ENCODE measurements around the gene FASTK. TPM values are rescaled to one million over a fixed set of nuclear protein-coding genes. Genes with fewer than 3 reads are reported as not detected.
A peak's percentile ranks its signal among the peaks of the same experiment; 100 is the strongest.
"Not testable (repeated sequence)": the region's sequence is repeated elsewhere in the genome, so short reads cannot be mapped to it uniquely, and the experiment has no call there.

FASTK gene
- total RNA-seq, 4 donors from 2014 or later, result 51.3 to 82.2 (median 60.8) TPM

DNA sequence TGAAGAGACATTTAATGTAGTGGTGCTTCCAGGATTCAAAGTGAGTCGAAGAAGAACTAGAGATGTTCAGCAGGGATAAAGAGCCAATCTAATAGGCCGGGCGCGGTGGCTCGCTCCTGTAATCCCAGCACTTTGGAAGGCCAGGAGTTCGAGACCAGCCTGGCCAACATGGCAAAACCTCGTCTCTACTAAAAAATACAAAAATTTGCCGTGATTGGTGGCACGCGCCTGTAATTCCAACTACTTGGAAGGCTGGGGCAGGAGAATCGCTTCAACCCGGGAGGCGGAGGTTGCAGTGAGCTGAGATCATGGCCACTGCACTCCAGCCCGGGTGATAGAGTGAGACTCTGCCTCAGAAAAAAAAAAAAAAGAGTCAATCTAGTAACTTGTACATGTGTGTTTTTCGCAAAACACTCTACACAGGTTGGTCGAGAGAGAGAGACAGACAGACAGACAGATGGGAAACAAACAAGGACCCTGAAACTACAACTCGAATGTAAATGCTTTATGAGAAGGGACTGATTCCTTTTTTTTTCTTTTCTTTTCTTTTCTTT lies 51.6 kb downstream of the FASTK start:
- H3K4me1 ChIP-seq, result peaks cover 0 to 23% (median 4%) of the 10 kb centered on the region in 3 donors
- TF ChIP-seq, protein P1, sequence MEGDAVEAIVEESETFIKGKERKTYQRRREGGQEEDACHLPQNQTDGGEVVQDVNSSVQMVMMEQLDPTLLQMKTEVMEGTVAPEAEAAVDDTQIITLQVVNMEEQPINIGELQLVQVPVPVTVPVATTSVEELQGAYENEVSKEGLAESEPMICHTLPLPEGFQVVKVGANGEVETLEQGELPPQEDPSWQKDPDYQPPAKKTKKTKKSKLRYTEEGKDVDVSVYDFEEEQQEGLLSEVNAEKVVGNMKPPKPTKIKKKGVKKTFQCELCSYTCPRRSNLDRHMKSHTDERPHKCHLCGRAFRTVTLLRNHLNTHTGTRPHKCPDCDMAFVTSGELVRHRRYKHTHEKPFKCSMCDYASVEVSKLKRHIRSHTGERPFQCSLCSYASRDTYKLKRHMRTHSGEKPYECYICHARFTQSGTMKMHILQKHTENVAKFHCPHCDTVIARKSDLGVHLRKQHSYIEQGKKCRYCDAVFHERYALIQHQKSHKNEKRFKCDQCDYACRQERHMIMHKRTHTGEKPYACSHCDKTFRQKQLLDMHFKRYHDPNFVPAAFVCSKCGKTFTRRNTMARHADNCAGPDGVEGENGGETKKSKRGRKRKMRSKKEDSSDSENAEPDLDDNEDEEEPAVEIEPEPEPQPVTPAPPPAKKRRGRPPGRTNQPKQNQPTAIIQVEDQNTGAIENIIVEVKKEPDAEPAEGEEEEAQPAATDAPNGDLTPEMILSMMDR (IDR thresholded peaks at IDR 0.05), result no peak
- TF ChIP-seq POLR2AphosphoS5 (IDR thresholded peaks at IDR 0.05) (no peak), EP300 (IDR thresholded peaks at IDR 0.05) (no peak), POLR2A (IDR thresholded peaks at IDR 0.05) (no peak)
- H3K4me3 ChIP-seq, result peak overlapping the region; percentile 37 to 73
- H3K27me3 ChIP-seq, result peaks cover 1% of the 10 kb centered on the region
- H3K9me3 ChIP-seq, result no peaks in the 10 kb centered on the region
- 48 to 92% methylated on average over 2 to 14 of the region's 17 CpGs for WGBS, 2 donors (ENCODE audit: low coverage in 1 of 2)
- peaks cover 0 to 28% of the 10 kb centered on the region in 2 donors for H3K36me3 ChIP-seq
- H3K27ac ChIP-seq, result peak overlapping the region; percentile 16 to 90 (median 84)
- ATAC-seq, result no peak

- Histone ChIP-seq H3K9me3 (no peaks in the 10 kb centered on the region), H3K4me1 (peaks cover 0 to 23% (median 4%) of the 10 kb centered on the region in 3 donors), H3K27ac (peak within 1 kb of the TSS; percentile 16 to 90 (median 84)), H3K4me3 (peak within 1 kb of the TSS; percentile 37 to 73), H3K27me3 (peaks cover 8% of the 10 kb centered on the region), H3K36me3 (peaks cover 0 to 22% of the 10 kb centered on the region in 2 donors)
- 0% methylated on average over 5 of the region's 53 CpGs; no CpG with 5 or more reads in 1 of the 2 donors for WGBS, 2 donors (ENCODE audit: low coverage in 1 of 2)
- TF ChIP-seq EP300 (IDR thresholded peaks at IDR 0.05) (no peak), POLR2A (IDR thresholded peaks at IDR 0.05) (peak; percentile 15 to 16), POLR2AphosphoS5 (IDR thresholded peaks at IDR 0.05) (peak; percentile 48)
- TF ChIP-seq, protein P1 (IDR thresholded peaks at IDR 0.05), result peak in 2 of 4 experiments; percentile 47 to 66
- peak; percentile 97 for ATAC-seq
Observed at GRCh38 chr7:151028131-151028947, 52.3 kb downstream of the FASTK start, which contains the start of gene ABCB8. Gene ABCB8 (plus strand): TSS chr7:151028450. CDS start chr7:151028516, 66 bp downstream.

DNA sequence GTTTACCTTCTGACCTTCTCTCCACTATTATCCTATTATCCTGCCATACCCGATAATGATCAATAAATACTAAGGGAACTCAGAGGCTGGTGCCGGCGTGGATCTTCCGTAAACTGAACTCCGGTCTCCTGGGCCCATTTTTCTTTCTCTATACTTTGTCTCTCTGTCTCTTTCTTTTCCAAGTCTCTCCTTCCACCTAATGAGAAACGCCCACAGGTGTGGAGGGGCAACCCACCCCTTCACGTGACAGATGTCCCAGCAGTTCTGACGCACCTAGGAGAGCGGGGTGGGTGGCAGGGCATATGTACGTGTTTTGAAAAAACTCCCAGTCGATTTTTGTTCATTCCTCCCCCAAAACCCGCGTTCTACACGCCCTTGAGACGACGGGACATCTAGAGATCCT lies 52.9 kb downstream of the FASTK start:
- WGBS, 2 donors (ENCODE audit: low coverage in 1 of 2), result 16 to 41% methylated on average over 5 to 10 of the region's 16 CpGs
- peaks cover 12% of the 10 kb centered on the region for H3K27me3 ChIP-seq
- peaks cover 0 to 16% of the 10 kb centered on the region in 2 donors for H3K36me3 ChIP-seq
- not testable (repeated sequence) for H3K9me3 ChIP-seq, ATAC-seq
- H3K4me3 ChIP-seq, result peak overlapping the region; percentile 37 to 73
- H3K4me1 ChIP-seq, result peaks cover 0 to 23% (median 4%) of the 10 kb centered on the region in 3 donors
- H3K27ac ChIP-seq, result peak overlapping the region in 3 of 4 donors; percentile 72 to 90 (median 84)

DNA sequence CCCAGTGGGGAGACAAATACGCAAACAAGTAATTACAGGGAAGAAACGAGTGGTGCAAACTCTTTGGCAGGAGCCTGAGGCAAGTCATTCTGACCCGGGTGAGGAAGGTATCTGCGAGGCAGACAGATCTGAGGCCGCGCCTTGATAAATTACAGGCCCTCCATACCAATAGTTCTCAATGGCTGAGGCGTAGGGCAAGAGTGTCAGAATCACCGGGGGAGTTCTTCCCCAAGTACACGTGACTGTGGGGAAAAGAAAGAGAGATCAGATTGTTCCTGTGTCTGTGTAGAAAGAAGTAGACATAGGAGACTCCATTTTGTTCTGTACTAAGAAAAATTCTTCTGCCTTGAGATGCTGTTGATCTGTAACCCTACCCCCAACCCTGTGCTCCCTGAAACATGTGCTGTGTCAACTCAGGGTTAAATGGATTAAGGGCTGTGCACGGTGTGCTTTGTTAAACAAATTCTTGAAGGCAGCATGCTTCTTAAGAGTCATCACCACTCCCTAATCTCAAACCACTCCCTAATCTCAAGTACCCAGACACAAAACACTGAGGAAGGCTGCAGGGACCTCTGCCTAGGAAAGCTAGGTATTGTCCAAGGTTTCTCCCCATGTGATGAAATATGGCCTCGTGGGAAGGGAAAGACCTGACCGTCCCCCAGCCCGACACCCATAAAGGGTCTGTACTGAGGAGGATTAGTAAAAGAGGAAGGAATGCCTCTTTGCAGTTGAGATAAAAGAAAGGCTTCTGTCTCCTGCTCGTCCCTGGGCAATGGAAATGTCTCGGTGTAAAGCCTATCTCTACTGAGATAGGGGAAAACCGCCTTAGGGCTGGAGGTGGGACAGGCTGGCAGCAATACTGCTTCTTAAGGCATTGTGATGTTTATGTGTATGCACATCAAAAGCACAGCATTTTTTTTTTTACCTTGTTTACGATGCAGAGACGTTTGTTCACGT lies 53.6 kb downstream of the FASTK start:
- not testable (repeated sequence) for H3K9me3 ChIP-seq, ATAC-seq, H3K36me3 ChIP-seq
- Histone ChIP-seq H3K27ac (peak overlapping the region in 2 of 4 donors; percentile 84 to 90), H3K4me3 (peak overlapping the region in 1 of 2 donors; percentile 73), H3K27me3 (peaks cover 12% of the 10 kb centered on the region), H3K4me1 (peaks cover 0 to 23% (median 4%) of the 10 kb centered on the region in 3 donors)
- 45 to 51% methylated on average over 14 to 17 of the region's 19 CpGs for WGBS, 2 donors (ENCODE audit: low coverage in 1 of 2)

Other genes with a start within 250 kb of the FASTK start
- under 1 TPM in 2 of 4 donors, not detected in 2; 0.69 TPM for gene AOC1, start 228.3 kb downstream of the FASTK start, total RNA-seq
- 10 to 100 TPM; 26.6 to 63.8 (median 36.3) TPM for gene KCNH2, start 102.5 kb downstream of the FASTK start, total RNA-seq
- gene NOS3, start 89.8 kb downstream of the FASTK start, total RNA-seq, result 10 to 100 TPM in 2 of 4 donors, 1 to 10 TPM in 2; 6.8 to 29.4 (median 13.5) TPM
- gene ATG9B, start 56.3 kb downstream of the FASTK start, total RNA-seq, result under 1 TPM in 2 of 4 donors, not detected in 2; 0.15 to 0.31 TPM
- gene ABCB8, start 52.4 kb downstream of the FASTK start, total RNA-seq, result 10 to 100 TPM; 13.2 to 33.0 (median 18.8) TPM
- 1 to 10 TPM in 3 of 4 donors, not detected in 1; 1.7 to 3.1 (median 2.1) TPM for gene ASIC3, start 32.3 kb downstream of the FASTK start, total RNA-seq
- gene CDK5, start 22.9 kb downstream of the FASTK start, total RNA-seq, result 1 to 10 TPM; 3.4 to 8.8 (median 6.4) TPM
- gene SLC4A2, start 21.2 kb downstream of the FASTK start, total RNA-seq, result 100 to 1,000 TPM in 2 of 4 donors, 10 to 100 TPM in 2; 77.8 to 152 (median 95.7) TPM
- 10 to 100 TPM; 38.4 to 57.2 (median 44.7) TPM for gene TMUB1, start 2.7 kb upstream of the FASTK start, total RNA-seq
- gene AGAP3, start 5.7 kb upstream of the FASTK start, total RNA-seq, result 10 to 100 TPM; 36.3 to 68.2 (median 55.7) TPM
- not detected for gene GBX1, start 86.9 kb upstream of the FASTK start, total RNA-seq
- not detected for gene ASB10, start 106.4 kb upstream of the FASTK start, total RNA-seq
- gene H2BK1, start 129.7 kb upstream of the FASTK start, total RNA-seq, result not detected
- gene ABCF2, start 146.4 kb upstream of the FASTK start, total RNA-seq, result 10 to 100 TPM; 30.5 to 43.1 (median 36.5) TPM
- gene CHPF2, start 151.7 kb upstream of the FASTK start, total RNA-seq, result 10 to 100 TPM; 18.0 to 38.1 (median 25.7) TPM
- gene SMARCD3, start 167.9 kb upstream of the FASTK start, total RNA-seq, result 10 to 100 TPM; 23.6 to 45.1 (median 39.8) TPM